Endothelial cell of umbilical vein (primary cell): ENCODE results near the gene BST2. TPM values are rescaled to one million over a fixed set of nuclear protein-coding genes. Genes with fewer than 3 reads are reported as not detected.

Experiments
- BruUV-seq: library from RNA; stranded (reverse); fragments of 400-500 nt; replicated peaks from 2 replicates; lab custom pipeline; 2021; lab: Mats Ljungman, UMichigan
- CTCF ChIA-PET: fragments of 300-600, 350-600 bp; sonication (Branson Sonifier 250); formaldehyde crosslinking; loops from one replicate; lab custom pipeline; 2021; ENCODE audit warnings: antibody characterized with exemption, inconsistent platforms; lab: Charles Lee
- POLR2A ChIA-PET: fragments of 300-600, 350-600 bp; sonication (Branson Sonifier 250); formaldehyde crosslinking; loops from one replicate; lab custom pipeline; 2021; ENCODE audit warnings: antibody characterized with exemption, inconsistent platforms; lab: Charles Lee
- DNase-seq: peaks from one replicate; pipeline ENCODE4 v3.0.0-alpha.2; 2011; ENCODE audit warnings: low read depth, low spot score
- FAIRE-seq: peaks from 2 replicates; lab custom pipeline; 2011; peaks lifted over from hg19 to GRCh38; lab: Jason Lieb, UNC
- H2AFZ ChIP-seq: 2 replicates; pipeline ENCODE4 v1.6.0; 2012; ENCODE audit warnings: low read depth, low read length, control low read depth, inconsistent platforms
- H3K27ac ChIP-seq: 2 replicates; pipeline ENCODE4 v1.5.1; 2011; ENCODE audit warnings: low read depth, mild to moderate bottlenecking, control low read depth, low read length, moderate library complexity; ENCODE audit not compliant: insufficient read depth
- H3K27me3 ChIP-seq, 2 experiments: 2 replicates each; pipeline versions ENCODE4 v1.6.0 to v1.6.1; 2011; ENCODE audit warnings: low read length in 2 of 2, mixed read lengths in 1 of 2; ENCODE audit not compliant: control insufficient read depth in 2 of 2, insufficient read depth in 2 of 2
- H3K36me3 ChIP-seq, 2 experiments: 2 replicates in 1 of 2; 3 replicates in 1 of 2; pipeline ENCODE4 v1.5.1; 2011; ENCODE audit warnings: low read length in 2 of 2, mild to moderate bottlenecking in 1 of 2, moderate library complexity in 1 of 2; ENCODE audit not compliant: control insufficient read depth in 2 of 2, insufficient read depth in 2 of 2; ENCODE audit errors: extremely low read depth in 1 of 2
- H3K4me1 ChIP-seq: 3 replicates; pipeline ENCODE4 v1.5.1; 2011; ENCODE audit warnings: mild to moderate bottlenecking, low read length; ENCODE audit not compliant: control insufficient read depth, insufficient read depth; ENCODE audit errors: extremely low read depth
- H3K4me2 ChIP-seq: 2 replicates; pipeline ENCODE4 v1.6.1; 2011; ENCODE audit warnings: low read length, control low read depth, mixed read lengths; ENCODE audit not compliant: insufficient read depth
- H3K4me3 ChIP-seq, 3 experiments: fragments of 200-600 bp in 1 of 3; sonication (generic), shearing (Covaris generic) in 1 of 3; replicated peaks in 1 of 3; 2 replicates each; pipeline ENCODE4 v1.5.1; 2011 to 2016; ENCODE audit warnings: control low read depth in 3 of 3, low read length in 3 of 3, mild to moderate bottlenecking in 2 of 3, inconsistent platforms in 1 of 3, low read depth in 1 of 3, moderate library complexity in 1 of 3; ENCODE audit not compliant: insufficient read depth in 1 of 3
- H3K79me2 ChIP-seq: 2 replicates; pipeline ENCODE4 v1.6.0; 2012; ENCODE audit warnings: low read length, inconsistent platforms; ENCODE audit not compliant: control insufficient read depth, insufficient read depth
- H3K9ac ChIP-seq: replicated peaks from 2 replicates; pipeline ENCODE3; 2011; ENCODE audit warnings: low read length, control low read depth; ENCODE audit not compliant: insufficient read depth; ENCODE audit errors: extremely low read depth
- H3K9me1 ChIP-seq: replicated peaks from 3 replicates; pipeline ENCODE4 v1.6.0; 2011; ENCODE audit warnings: mild to moderate bottlenecking, low read length; ENCODE audit not compliant: control insufficient read depth, insufficient read depth; ENCODE audit errors: extremely low read depth
- H3K9me3 ChIP-seq: replicated peaks from 2 replicates; pipeline ENCODE4 v1.5.1; 2012; ENCODE audit warnings: low read length, inconsistent platforms; ENCODE audit not compliant: control insufficient read depth, insufficient read depth
- H4K20me1 ChIP-seq: replicated peaks from 2 replicates; pipeline ENCODE3; 2011; ENCODE audit warnings: mild to moderate bottlenecking, low read length; ENCODE audit not compliant: control insufficient read depth, insufficient read depth; ENCODE audit errors: extremely low read depth
- EZH2 ChIP-seq: IDR thresholded peaks from 2 replicates; pipeline ENCODE4 v1.6.1; 2012; ENCODE audit warnings: borderline replicate concordance, low read depth, mild to moderate bottlenecking, moderate library complexity, low read length, inconsistent platforms; ENCODE audit not compliant: severe bottlenecking
- FOS ChIP-seq: IDR thresholded peaks from 2 replicates; pipeline ENCODE4 v1.6.1; 2011; ENCODE audit warnings: mild to moderate bottlenecking, low read length, moderate library complexity, borderline replicate concordance; ENCODE audit not compliant: insufficient read depth
- GATA2 ChIP-seq: IDR thresholded peaks from 2 replicates; pipeline ENCODE4 v1.7.0; 2011; ENCODE audit warnings: low read depth, mild to moderate bottlenecking, moderate library complexity, mixed read lengths, low read length; ENCODE audit not compliant: insufficient read length, insufficient read depth
- JUN ChIP-seq: IDR thresholded peaks from 2 replicates; pipeline ENCODE4 v1.6.1; 2011; ENCODE audit warnings: borderline replicate concordance, low read depth; ENCODE audit not compliant: insufficient read length, insufficient read depth
- MYC ChIP-seq: IDR thresholded peaks from one replicate; pipeline ENCODE4 v1.6.1; 2011; ENCODE audit warnings: mild to moderate bottlenecking, low read depth, low read length
- POLR2A ChIP-seq: IDR thresholded peaks from 2 replicates; pipeline ENCODE4 v1.6.1; 2012; ENCODE audit warnings: low read depth, mild to moderate bottlenecking, control low read depth, low read length
- POLR2AphosphoS5 ChIP-seq: IDR thresholded peaks from 2 replicates; pipeline ENCODE4 v1.6.1; 2012; ENCODE audit warnings: low read depth, mild to moderate bottlenecking, control low read depth, low read length, moderate library complexity; ENCODE audit not compliant: insufficient read depth
- dilution Hi-C: fragments of 300-500 bp; cut with MboI; formaldehyde crosslinking; loops from one replicate; pipeline ENCODE4 v1.15.0; 2019; ENCODE audit warnings: low sequenced_read_pairs; ENCODE audit not compliant: extremely low pct_ligation_motif_present
- intact Hi-C: fragments of 100-400 bp; cut with micrococcal nuclease; formaldehyde crosslinking; loops from one replicate; pipeline ENCODE4 v1.10.0; 2022
- polyA plus RNA-seq, 4 experiments: library from polyadenylated mRNA; depleted of rRNA in 3 of 4; stranded (reverse) in 3 of 4; unstranded in 1 of 4; fragments of >200 nt; gene quantifications; 2 replicates each; pipeline versions ENCODE4 v1.2.1 to v1.2.3, GENCODE V29; 2011 to 2012; ENCODE audit warnings: missing spikeins in 1 of 4
- total RNA-seq: library from RNA; stranded (reverse); gene quantifications from 2 replicates; pipeline ENCODE4 v1.2.3, GENCODE V29; 2021
- TF ChIP-seq, protein P1 (sequence below), 2 donors: IDR thresholded peaks; 1 replicate in 1 of 2; 2 replicates in 1 of 2; pipeline ENCODE4 v1.5.1; 2011; ENCODE audit warnings: low read length in 2 of 2, mild to moderate bottlenecking in 2 of 2, moderate library complexity in 2 of 2, control low read depth in 1 of 2, inconsistent platforms in 1 of 2, low read depth in 1 of 2; ENCODE audit not compliant: insufficient read depth in 1 of 2; ENCODE audit errors: extremely low read depth in 1 of 2
- TF ChIP-seq, protein P2 (sequence below): IDR thresholded peaks from 2 replicates; pipeline ENCODE4 v1.6.1; 2011; ENCODE audit not compliant: insufficient read depth, insufficient read length

The BST2 gene
- total and polyA plus RNA-seq, 2 donors (not counting 3 experiments of a cell fraction or from before 2014, with no cell fraction given), result 21.2 to 146 TPM

- no peak for DNase-seq
- POLR2A ChIA-PET, result no interaction called here
- Histone ChIP-seq H3K4me1 (no peaks in the 10 kb centered on the region), H3K27me3 (no peaks in the 10 kb centered on the region), H3K36me3 (no peaks in the 10 kb centered on the region), H4K20me1 (no peaks in the 10 kb centered on the region), H3K4me3 (no peak overlapping the region), H3K9ac (no peak overlapping the region), H3K4me2 (no peak overlapping the region), H3K79me2 (no peaks in the 10 kb centered on the region), H3K9me1 (no peaks in the 10 kb centered on the region), H3K9me3 (no peaks in the 10 kb centered on the region), H2AFZ (no peak overlapping the region), H3K27ac (no peak overlapping the region)
- dilution Hi-C loops, result no loop called here
- intact Hi-C loops, result no loop called here
- no peak for FAIRE-seq
- TF ChIP-seq POLR2AphosphoS5, result no peak
- TF ChIP-seq JUN, result no peak
- no peak for TF ChIP-seq MYC
- TF ChIP-seq EZH2, result no peak
- TF ChIP-seq, protein P1, sequence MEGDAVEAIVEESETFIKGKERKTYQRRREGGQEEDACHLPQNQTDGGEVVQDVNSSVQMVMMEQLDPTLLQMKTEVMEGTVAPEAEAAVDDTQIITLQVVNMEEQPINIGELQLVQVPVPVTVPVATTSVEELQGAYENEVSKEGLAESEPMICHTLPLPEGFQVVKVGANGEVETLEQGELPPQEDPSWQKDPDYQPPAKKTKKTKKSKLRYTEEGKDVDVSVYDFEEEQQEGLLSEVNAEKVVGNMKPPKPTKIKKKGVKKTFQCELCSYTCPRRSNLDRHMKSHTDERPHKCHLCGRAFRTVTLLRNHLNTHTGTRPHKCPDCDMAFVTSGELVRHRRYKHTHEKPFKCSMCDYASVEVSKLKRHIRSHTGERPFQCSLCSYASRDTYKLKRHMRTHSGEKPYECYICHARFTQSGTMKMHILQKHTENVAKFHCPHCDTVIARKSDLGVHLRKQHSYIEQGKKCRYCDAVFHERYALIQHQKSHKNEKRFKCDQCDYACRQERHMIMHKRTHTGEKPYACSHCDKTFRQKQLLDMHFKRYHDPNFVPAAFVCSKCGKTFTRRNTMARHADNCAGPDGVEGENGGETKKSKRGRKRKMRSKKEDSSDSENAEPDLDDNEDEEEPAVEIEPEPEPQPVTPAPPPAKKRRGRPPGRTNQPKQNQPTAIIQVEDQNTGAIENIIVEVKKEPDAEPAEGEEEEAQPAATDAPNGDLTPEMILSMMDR (IDR thresholded peaks at IDR 0.05; ENCODE audit: extremely low read depth in 1 of 2, insufficient read depth in 1 of 2, low read depth in 1 of 2, low read length in 2 of 2), result no peak
- no peak for TF ChIP-seq GATA2
- no peak for TF ChIP-seq FOS
- TF ChIP-seq, protein P2, sequence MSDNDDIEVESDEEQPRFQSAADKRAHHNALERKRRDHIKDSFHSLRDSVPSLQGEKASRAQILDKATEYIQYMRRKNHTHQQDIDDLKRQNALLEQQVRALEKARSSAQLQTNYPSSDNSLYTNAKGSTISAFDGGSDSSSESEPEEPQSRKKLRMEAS, result no peak
- no peak for TF ChIP-seq POLR2A
- CTCF ChIA-PET, result interaction anchor here (2.5 kb wide), 1 partner anchor 10 kb away, joined by 9 read pairs; no protein-coding TSS in a partner anchor
- no TSS peak for BruUV-seq
These were observed 26.0 kb upstream of the BST2 start for GRCh38 chr19:17431417-17431816.
